HepG2 (cell line): ENCODE data around the gene CIB1. TPM values are rescaled to one million over a fixed set of nuclear protein-coding genes. Genes with fewer than 3 reads are reported as not detected.

Experiments
- AKNA ChIP-seq: sonication (generic); formaldehyde crosslinking; IDR thresholded peaks from 2 replicates; pipeline ENCODE4 v1.4.0; 2020; ENCODE audit warnings: missing genetic modification reagents, borderline replicate concordance
- ESRRA ChIP-seq: sonication (generic); formaldehyde crosslinking; IDR thresholded peaks from 2 replicates; pipeline ENCODE4 v1.5.1; 2020; ENCODE audit warnings: mild to moderate bottlenecking, low read depth, missing genetic modification reagents
- HNRNPLL ChIP-seq: fragments of 200-400 bp; formaldehyde crosslinking; IDR thresholded peaks from 2 replicates; pipeline ENCODE4 v1.6.1; 2017; ENCODE audit warnings: mild to moderate bottlenecking, low read depth, low read length; ENCODE audit not compliant: poor library complexity, severe bottlenecking
- MBD4 ChIP-seq: IDR thresholded peaks from 2 replicates; pipeline ENCODE4 v1.6.1; 2012; ENCODE audit warnings: low read length, inconsistent platforms, borderline replicate concordance
- MED8 ChIP-seq: sonication (generic); formaldehyde crosslinking; IDR thresholded peaks from 2 replicates; pipeline ENCODE4 v1.8.1; 2023; ENCODE audit warnings: mild to moderate bottlenecking, missing genetic modification reagents; ENCODE audit not compliant: insufficient replicate concordance
- MNT ChIP-seq: fragments of 450-650 bp; IDR thresholded peaks from 2 replicates; pipeline ENCODE4 v1.6.1; 2016
- RFX5 ChIP-seq: IDR thresholded peaks from 2 replicates; pipeline ENCODE4 v1.6.1; 2011; ENCODE audit warnings: low read depth, low read length, improper control_type of control experiment
- SP4 ChIP-seq: sonication (generic); formaldehyde crosslinking; IDR thresholded peaks from 2 replicates; pipeline ENCODE4 v1.8.1; 2023; ENCODE audit warnings: mild to moderate bottlenecking, missing genetic modification reagents
- ZFYVE20 ChIP-seq: sonication (generic); formaldehyde crosslinking; IDR thresholded peaks from 2 replicates; pipeline ENCODE4 v1.8.0; 2023; ENCODE audit warnings: low read depth, mild to moderate bottlenecking, moderate library complexity, missing genetic modification reagents, borderline replicate concordance
- ZNF367 ChIP-seq: sonication (generic); formaldehyde crosslinking; IDR thresholded peaks from 2 replicates; pipeline ENCODE4 v1.4.0; 2020; ENCODE audit warnings: missing genetic modification reagents, borderline replicate concordance
- ZNF383 ChIP-seq: sonication (generic); formaldehyde crosslinking; IDR thresholded peaks from 2 replicates; pipeline ENCODE4 v1.4.0; 2020; ENCODE audit warnings: missing genetic modification reagents, mild to moderate bottlenecking, borderline replicate concordance
- ZNF503 ChIP-seq: sonication (generic); formaldehyde crosslinking; IDR thresholded peaks from 2 replicates; pipeline ENCODE4 v1.4.0; 2020; ENCODE audit warnings: missing genetic modification reagents
- ZNF709 ChIP-seq: sonication (generic); formaldehyde crosslinking; IDR thresholded peaks from 2 replicates; pipeline ENCODE4 v1.5.0; 2020; ENCODE audit warnings: mild to moderate bottlenecking, missing genetic modification reagents
- polyA plus RNA-seq, 8 experiments: library from polyadenylated mRNA; depleted of rRNA in 3 of 8; stranded (reverse) in 7 of 8; unstranded in 1 of 8; fragments of >200 nt; fragmentation: Illumina TruSeq in 4 of 8; extraction: Trizol in 4 of 8; gene quantifications; 2 replicates each; pipeline versions ENCODE4 v1.2.1 to v1.2.3, GENCODE V29; 2011 to 2016; ENCODE audit warnings: low read depth in 4 of 8, missing spikeins in 1 of 8, mixed read lengths in 1 of 8; ENCODE audit not compliant: insufficient read depth in 1 of 8
- total RNA-seq, 5 experiments: library from RNA; depleted of rRNA; stranded (reverse); fragments of >200 nt; fragmentation: Illumina TruSeq; extraction: Trizol; gene quantifications; 2 replicates each; pipeline ENCODE4 v1.2.3, GENCODE V29; 2016; ENCODE audit warnings: low read depth in 1 of 5
- TF ChIP-seq, protein P1 (sequence below): sonication (generic); formaldehyde crosslinking; IDR thresholded peaks from 2 replicates; pipeline ENCODE4 v1.4.0; 2020; ENCODE audit warnings: mild to moderate bottlenecking, missing genetic modification reagents
- TF ChIP-seq, protein P2 (sequence below): sonication (generic); formaldehyde crosslinking; IDR thresholded peaks from 2 replicates; pipeline ENCODE4; 2020; ENCODE audit warnings: missing genetic modification reagents, mild to moderate bottlenecking, borderline replicate concordance

Gene CIB1
- total and polyA plus RNA-seq, 2 of the 13 experiments (the other 11 are each of a cell fraction or from before 2014, with no cell fraction given), result 38.7 to 72.7 TPM

DNA sequence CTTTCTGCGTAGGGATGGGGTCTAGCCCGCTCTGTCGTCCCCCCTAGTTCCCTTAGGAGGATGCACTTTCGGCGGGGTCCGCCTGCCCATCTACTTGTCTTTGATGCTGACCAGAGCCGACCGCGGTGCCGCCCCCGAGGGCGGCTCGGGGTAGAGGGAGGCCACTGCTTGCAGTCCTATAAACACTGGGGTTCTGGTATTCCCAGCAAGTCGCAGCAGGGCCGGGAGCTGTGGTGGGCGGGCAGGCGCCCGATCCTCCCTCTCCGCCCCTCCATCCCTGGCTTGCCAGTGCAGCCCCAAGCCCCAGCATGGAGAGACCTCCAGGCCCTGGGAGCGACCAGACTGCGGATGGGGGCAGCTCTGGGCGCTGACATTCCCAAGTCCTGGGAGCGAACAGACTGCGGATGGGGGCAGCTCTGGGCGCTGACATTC, 31.8 kb downstream of the CIB1 start (continued):
- TF ChIP-seq ZNF503 (CRISPR knock-in tag) (no peak), ZFYVE20 (no peak), ZNF383 (no peak), MBD4 (no peak), MNT (no peak), RFX5 (no peak), AKNA (no peak), ZNF709 (0 out of 2 replicates have a peak, but pooled peaks have one; percentile 9), MED8 (peak; percentile 7), ZNF367 (CRISPR knock-in tag) (no peak), ESRRA (no peak), HNRNPLL (no peak), SP4 (CRISPR knock-in tag) (peak; percentile 28; the same call in 1 of the 2 replicates)
- TF ChIP-seq, protein P1, sequence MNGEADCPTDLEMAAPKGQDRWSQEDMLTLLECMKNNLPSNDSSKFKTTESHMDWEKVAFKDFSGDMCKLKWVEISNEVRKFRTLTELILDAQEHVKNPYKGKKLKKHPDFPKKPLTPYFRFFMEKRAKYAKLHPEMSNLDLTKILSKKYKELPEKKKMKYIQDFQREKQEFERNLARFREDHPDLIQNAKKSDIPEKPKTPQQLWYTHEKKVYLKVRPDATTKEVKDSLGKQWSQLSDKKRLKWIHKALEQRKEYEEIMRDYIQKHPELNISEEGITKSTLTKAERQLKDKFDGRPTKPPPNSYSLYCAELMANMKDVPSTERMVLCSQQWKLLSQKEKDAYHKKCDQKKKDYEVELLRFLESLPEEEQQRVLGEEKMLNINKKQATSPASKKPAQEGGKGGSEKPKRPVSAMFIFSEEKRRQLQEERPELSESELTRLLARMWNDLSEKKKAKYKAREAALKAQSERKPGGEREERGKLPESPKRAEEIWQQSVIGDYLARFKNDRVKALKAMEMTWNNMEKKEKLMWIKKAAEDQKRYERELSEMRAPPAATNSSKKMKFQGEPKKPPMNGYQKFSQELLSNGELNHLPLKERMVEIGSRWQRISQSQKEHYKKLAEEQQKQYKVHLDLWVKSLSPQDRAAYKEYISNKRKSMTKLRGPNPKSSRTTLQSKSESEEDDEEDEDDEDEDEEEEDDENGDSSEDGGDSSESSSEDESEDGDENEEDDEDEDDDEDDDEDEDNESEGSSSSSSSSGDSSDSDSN (CRISPR knock-in tag), result no peak
- TF ChIP-seq, protein P2, sequence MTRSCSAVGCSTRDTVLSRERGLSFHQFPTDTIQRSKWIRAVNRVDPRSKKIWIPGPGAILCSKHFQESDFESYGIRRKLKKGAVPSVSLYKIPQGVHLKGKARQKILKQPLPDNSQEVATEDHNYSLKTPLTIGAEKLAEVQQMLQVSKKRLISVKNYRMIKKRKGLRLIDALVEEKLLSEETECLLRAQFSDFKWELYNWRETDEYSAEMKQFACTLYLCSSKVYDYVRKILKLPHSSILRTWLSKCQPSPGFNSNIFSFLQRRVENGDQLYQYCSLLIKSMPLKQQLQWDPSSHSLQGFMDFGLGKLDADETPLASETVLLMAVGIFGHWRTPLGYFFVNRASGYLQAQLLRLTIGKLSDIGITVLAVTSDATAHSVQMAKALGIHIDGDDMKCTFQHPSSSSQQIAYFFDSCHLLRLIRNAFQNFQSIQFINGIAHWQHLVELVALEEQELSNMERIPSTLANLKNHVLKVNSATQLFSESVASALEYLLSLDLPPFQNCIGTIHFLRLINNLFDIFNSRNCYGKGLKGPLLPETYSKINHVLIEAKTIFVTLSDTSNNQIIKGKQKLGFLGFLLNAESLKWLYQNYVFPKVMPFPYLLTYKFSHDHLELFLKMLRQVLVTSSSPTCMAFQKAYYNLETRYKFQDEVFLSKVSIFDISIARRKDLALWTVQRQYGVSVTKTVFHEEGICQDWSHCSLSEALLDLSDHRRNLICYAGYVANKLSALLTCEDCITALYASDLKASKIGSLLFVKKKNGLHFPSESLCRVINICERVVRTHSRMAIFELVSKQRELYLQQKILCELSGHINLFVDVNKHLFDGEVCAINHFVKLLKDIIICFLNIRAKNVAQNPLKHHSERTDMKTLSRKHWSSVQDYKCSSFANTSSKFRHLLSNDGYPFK (CRISPR knock-in tag), result no peak
